Activated naive CD8-positive, alpha-beta T cell (primary cell): ENCODE data around the gene PTPRN2.

Experiments used
- H3K27ac Mint-ChIP-seq: one replicate; pipeline ENCODE4 v1.8.0; 2021; ENCODE audit warnings: mixed read lengths
- H3K27me3 Mint-ChIP-seq: one replicate; pipeline ENCODE4 v1.8.0; 2021; ENCODE audit warnings: mixed read lengths
- H3K36me3 Mint-ChIP-seq: one replicate; pipeline ENCODE4 v1.8.0; 2021; ENCODE audit warnings: mixed read lengths
- H3K4me1 Mint-ChIP-seq: one replicate; pipeline ENCODE4 v1.8.0; 2021; ENCODE audit warnings: low read depth, mixed read lengths
- H3K4me3 Mint-ChIP-seq: one replicate; pipeline ENCODE4 v1.8.0; 2021; ENCODE audit warnings: mild to moderate bottlenecking, mixed read lengths
- H3K9me3 Mint-ChIP-seq: one replicate; pipeline ENCODE4 v1.8.0; 2021; ENCODE audit warnings: low read depth, mixed read lengths

PTPRN2 gene

DNA sequence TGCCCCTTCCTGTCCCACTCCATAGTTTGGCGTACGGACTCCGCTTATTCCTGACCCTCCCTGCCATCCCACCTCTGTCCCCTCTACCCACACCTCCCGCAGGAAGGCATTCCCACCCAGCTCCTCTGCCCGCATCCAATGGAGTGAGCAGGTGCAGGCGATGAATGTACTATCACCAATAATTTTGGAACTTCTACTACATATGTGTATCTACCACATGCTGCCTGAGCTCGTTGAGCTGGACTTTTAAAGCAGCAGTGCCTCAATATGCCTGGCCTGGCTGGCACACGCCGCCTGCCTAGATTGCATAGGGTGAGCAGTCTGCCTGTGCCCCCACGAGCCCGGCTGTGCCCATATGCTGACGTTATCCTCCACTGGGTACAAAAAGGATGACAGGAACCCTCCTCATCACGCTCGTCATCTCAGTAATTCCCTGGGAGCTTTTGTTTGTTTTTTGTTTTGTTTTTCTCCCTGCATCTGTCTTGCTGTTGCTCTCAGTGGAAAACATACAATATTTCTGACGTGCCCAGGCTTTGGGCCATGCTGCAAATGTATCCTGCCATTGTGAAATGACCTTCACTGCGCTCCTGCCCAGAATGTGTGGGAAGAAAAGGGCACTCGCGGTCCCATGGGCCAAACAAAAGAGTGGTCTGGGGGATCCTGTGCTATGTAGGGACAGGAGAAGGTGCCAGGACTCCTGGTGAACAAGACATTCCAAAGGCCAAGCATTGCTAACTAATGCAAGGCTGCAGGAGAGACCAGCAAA is 302.8 kb downstream of the PTPRN2 start:
- no peak overlapping the region for H3K27ac Mint-ChIP-seq
- no peaks in the 10 kb centered on the region for H3K4me1 Mint-ChIP-seq
- H3K27me3 Mint-ChIP-seq, result no peaks in the 10 kb centered on the region
- peaks cover 24% of the 10 kb centered on the region for H3K9me3 Mint-ChIP-seq
- H3K4me3 Mint-ChIP-seq, result no peak overlapping the region
- peaks cover 4% of the 10 kb centered on the region for H3K36me3 Mint-ChIP-seq

DNA sequence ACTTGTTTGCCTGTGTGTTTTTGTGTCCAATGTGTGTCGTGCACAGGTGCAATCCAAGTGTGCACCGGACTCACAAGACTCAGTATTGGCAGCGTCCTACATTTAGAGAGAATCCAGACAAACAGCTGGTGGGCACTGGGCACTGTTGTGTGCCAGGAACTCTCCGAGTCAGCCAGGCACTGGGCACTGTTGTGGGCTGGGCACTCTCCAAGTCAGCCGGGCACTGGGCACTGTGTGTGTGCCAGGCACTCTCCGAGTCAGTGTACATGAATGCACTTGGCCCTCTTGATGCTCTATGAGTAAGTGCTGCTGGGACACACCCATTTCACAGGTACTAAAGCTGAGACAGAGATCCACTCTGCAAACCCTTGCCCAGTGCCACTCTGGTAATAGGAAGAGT is 303.5 kb downstream of the PTPRN2 start:
- Mint-ChIP-seq H3K4me3 (no peak overlapping the region), H3K4me1 (no peaks in the 10 kb centered on the region), H3K27me3 (no peaks in the 10 kb centered on the region), H3K36me3 (no peaks in the 10 kb centered on the region), H3K9me3 (peaks cover 19% of the 10 kb centered on the region), H3K27ac (no peak overlapping the region)

DNA sequence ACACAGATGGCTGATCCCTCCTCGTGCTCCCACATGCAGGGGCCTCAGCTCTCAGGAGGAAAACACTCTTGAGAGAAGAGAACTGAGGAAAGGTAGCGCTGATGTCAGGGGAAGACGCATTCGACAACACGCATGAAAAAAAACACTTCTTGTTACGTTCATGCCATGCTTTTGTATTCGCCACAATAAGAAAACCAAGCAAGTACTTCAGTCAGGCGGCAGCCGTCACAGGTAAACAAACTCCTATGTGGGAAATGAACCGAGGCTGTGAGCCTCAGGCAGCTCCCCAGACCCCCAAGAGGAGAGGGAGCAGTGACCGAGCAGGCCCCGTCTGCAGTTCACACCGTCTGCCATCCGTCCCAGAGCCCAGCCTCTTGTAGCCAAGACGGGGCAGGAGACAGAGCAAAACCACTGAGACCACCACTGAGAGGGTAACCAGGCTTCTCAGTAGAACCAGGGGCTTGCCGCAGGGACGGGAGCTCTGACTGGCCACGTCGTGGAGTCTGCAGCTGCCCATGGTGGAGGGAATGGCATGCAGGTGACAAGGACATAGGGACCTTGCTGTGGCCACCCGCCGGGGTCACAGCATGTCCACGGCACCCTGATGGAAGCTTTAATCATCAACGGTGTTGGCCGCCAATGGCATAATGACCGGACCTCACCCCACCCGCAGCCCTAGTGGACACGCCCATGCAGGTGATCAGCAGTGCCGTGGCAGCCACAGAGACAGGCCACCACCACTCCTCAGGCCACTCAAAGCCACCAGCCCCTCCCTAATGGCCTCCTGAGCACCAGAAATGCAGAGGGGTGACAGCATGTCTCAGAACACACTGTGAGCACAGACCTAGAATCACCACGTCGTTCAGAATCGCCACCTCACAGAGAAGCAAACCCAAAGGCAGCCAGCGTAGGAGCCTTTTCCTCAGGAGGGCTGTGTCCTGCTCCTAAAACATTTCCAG is 304.3 kb downstream of the PTPRN2 start:
- Mint-ChIP-seq H3K4me1 (no peaks in the 10 kb centered on the region), H3K27me3 (no peaks in the 10 kb centered on the region), H3K9me3 (peaks cover 11% of the 10 kb centered on the region), H3K4me3 (no peak overlapping the region), H3K27ac (no peak overlapping the region), H3K36me3 (no peaks in the 10 kb centered on the region)

DNA sequence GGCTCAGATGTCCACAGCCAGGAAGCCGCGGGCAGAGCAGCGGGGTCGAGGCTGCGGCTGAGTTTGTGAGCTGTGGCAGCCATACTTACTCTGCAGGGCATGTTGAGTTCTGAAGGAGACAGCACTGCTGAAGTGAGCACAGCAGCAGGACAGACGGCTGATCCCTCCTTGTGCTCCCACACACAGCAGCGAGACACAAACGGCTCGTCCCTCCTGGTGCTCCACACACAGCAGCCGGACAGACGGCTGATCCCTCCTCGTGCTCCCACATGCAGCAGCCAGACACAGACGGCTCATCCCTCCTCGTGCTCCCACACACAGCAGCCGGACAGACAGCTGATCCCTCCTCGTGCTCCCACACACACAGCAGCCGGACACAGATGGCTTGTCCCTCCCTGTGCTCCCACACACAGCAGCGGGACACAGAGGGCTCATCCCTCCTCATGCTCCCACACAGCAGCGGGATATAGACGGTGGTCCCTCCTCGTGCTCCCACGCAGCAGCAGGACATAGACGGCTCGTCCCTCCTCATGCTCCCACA is 305.1 kb downstream of the PTPRN2 start:
- H3K36me3 Mint-ChIP-seq, result no peaks in the 10 kb centered on the region
- H3K27me3 Mint-ChIP-seq, result no peaks in the 10 kb centered on the region
- H3K9me3 Mint-ChIP-seq, result peaks cover 8% of the 10 kb centered on the region
- no peak overlapping the region for H3K27ac Mint-ChIP-seq
- no peak overlapping the region for H3K4me3 Mint-ChIP-seq
- H3K4me1 Mint-ChIP-seq, result no peaks in the 10 kb centered on the region

DNA sequence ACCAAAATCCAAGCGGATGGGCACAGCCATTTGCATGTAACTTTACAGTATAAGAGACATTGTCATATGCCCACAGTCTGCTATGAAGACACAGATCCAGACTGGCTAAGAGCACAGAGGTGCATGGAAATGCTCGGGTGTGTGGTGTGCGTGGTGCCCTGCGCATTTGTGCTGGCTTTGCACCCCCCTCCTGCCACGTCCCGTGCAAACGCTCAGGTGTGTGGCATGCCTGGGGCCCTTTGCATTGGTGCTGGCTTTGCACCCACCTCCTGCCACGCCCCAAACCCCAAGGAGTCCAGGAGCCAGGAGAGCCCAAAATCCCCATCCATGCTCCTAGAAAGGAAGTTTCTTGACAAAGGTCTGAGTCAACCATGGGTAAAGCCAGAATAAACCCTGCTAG is 306.2 kb downstream of the PTPRN2 start:
- no peaks in the 10 kb centered on the region for H3K27me3 Mint-ChIP-seq
- H3K4me3 Mint-ChIP-seq, result no peak overlapping the region
- no peak overlapping the region for H3K27ac Mint-ChIP-seq
- H3K9me3 Mint-ChIP-seq, result peaks cover 4% of the 10 kb centered on the region
- no peaks in the 10 kb centered on the region for H3K4me1 Mint-ChIP-seq
- H3K36me3 Mint-ChIP-seq, result no peaks in the 10 kb centered on the region

DNA sequence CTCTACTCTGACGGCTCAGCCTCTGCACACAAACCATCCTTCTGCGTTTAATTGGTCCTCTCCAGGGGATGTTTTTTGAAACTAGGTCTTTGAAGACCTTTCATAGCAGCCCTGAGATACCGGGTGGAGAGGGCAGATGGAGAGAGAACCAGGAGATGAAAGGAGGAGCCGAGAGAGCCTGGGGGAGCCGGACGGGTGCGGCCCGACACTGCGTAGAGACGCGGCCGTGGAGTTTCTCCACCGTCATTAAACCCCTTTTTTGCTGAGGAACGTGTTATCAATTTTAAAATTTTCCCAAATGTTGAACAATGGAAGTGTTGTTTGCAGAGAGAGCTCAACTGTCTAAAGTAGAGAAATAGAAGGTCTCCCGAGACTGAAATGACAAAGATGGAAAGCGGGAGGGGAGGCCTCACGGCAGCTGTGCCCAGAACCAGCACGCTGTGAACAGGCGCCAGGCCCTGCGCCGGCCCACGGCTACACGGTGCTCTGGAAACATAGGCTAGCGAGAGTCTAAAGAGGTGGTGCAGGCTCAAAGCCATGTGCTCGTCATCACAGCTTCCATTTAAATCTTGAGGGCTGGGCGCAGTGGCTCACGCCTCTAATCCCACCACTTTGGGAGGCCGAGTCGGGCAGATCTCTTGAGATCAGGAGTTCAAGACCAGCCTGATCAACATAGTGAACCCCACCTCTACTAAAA is 307.0 kb downstream of the PTPRN2 start:
- no peaks in the 10 kb centered on the region for H3K27me3 Mint-ChIP-seq
- no peak overlapping the region for H3K27ac Mint-ChIP-seq
- no peaks in the 10 kb centered on the region for H3K36me3 Mint-ChIP-seq
- H3K4me3 Mint-ChIP-seq, result no peak overlapping the region
- H3K4me1 Mint-ChIP-seq, result no peaks in the 10 kb centered on the region
- no peaks in the 10 kb centered on the region for H3K9me3 Mint-ChIP-seq

DNA sequence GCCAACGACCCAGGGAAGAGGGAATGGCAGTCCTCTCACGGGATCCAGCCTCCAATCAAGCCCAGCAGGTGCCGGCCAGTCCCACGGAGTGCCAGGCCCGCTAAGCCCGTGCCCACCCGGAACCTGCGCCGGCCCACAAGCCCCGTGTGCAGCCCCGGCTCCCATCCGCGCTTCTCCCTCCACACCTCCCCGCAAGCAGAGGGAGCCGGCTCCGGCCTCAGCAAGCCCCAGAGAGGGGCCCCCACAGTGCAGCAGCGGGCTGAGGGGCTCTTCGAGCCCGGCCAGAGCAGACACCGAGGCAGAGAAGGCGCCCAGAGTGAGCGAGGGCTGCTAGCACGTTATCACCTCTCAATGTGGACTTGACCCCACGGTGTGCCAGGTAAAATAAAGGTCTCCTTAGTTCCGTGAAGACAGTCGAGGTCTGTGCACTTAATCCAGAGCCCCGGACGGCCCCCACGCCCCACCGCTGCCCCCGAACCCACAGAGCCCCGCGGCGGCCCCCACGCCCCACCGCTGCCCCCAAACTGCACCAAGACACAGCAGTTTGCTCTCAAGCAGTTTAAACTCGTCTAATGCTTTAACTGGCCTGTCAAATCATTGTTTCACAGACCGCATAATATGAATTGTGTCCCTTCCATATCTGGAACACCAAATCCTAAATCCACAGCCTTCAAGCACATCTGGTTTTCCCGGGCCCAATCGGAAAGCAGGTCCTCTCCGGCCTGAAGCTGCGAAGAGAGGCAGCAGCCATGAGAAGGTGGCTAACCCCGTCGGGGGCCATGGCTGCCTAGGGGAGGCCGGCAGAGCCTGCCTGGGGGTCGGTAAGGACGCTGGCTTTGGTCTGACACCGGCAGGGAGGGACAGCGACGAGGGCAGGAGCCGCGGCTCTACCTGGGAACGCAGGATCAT is 307.8 kb downstream of the PTPRN2 start:
- Mint-ChIP-seq H3K27me3 (no peaks in the 10 kb centered on the region), H3K36me3 (no peaks in the 10 kb centered on the region), H3K4me1 (no peaks in the 10 kb centered on the region), H3K4me3 (no peak overlapping the region), H3K27ac (no peak overlapping the region), H3K9me3 (no peaks in the 10 kb centered on the region)

DNA sequence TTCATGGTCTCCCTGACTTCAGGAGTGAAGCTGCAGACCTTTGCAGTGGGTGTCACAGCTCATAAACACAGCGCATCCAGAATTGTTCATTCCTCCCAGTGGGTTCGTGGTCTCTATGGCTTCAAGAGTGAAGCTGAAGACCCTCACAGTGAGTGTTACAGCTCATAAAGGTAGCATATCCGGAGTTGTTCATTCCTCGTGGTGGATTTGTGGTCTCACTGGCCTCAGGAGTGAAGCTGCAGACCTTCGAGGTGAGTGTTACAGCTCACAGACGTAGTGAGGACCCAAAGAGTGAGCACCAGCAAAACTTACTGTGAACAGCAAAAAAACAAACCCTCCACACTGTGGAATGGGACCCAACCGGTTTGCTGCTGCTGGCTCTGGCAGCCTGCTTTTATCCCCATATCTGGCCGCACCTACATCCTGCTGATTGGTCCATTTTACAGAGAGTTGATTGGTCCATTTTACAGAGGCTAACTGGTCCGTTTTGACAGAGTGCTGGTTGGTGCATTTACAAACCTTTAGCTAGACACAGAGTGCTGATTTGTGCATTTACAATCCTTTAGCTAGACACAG is 308.8 kb downstream of the PTPRN2 start:
- Mint-ChIP-seq H3K4me3 (no peak overlapping the region), H3K36me3 (no peaks in the 10 kb centered on the region), H3K4me1 (no peaks in the 10 kb centered on the region), H3K9me3 (no peaks in the 10 kb centered on the region), H3K27ac (no peak overlapping the region), H3K27me3 (no peaks in the 10 kb centered on the region)

DNA sequence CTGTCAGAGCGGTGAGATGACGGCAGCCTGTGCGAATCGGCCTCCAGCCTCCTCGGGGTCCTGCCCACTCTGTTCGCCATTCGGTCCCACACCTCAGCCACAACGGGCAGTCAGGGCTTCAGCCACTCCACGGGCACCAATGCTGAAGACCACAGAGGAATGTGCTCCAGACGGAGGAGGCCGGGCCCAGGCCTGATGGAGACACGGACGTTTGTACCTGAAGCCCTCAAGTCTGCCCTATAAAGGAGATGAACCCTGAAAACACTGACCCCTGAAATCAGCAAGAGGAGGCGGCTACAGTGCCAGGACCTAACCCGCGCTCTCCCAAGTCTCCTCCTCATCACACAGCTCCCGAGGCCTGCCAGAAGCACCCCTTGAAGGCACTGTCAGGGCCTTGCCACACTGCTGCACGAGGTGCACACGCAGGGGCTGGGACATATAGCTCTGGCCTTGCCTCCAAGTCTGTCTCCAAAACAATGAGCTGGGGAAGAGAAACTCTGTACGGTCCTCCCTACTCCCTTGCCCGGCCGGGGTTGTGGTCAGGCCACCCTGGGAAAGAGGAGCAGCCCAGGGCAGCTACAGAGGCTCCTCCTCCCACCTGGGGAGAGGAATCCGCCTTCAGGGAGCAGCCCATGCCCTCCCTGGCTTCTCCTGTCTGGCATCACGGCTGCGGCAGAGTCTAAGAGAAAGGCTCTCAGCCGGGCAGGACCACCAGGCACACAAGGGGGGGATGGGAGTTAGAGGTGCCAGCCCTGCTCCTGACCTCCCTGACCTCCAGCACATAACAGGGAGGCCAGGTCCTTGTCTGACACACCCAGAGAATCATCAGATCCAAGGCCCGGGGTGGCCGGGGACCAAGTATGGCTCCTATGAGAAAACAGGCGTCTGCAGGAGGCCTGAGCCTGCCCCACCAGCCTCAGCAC is 310.1 kb downstream of the PTPRN2 start:
- H3K4me1 Mint-ChIP-seq, result no peaks in the 10 kb centered on the region
- no peaks in the 10 kb centered on the region for H3K27me3 Mint-ChIP-seq
- no peak overlapping the region for H3K27ac Mint-ChIP-seq
- H3K9me3 Mint-ChIP-seq, result no peaks in the 10 kb centered on the region
- no peak overlapping the region for H3K4me3 Mint-ChIP-seq
- no peaks in the 10 kb centered on the region for H3K36me3 Mint-ChIP-seq

DNA sequence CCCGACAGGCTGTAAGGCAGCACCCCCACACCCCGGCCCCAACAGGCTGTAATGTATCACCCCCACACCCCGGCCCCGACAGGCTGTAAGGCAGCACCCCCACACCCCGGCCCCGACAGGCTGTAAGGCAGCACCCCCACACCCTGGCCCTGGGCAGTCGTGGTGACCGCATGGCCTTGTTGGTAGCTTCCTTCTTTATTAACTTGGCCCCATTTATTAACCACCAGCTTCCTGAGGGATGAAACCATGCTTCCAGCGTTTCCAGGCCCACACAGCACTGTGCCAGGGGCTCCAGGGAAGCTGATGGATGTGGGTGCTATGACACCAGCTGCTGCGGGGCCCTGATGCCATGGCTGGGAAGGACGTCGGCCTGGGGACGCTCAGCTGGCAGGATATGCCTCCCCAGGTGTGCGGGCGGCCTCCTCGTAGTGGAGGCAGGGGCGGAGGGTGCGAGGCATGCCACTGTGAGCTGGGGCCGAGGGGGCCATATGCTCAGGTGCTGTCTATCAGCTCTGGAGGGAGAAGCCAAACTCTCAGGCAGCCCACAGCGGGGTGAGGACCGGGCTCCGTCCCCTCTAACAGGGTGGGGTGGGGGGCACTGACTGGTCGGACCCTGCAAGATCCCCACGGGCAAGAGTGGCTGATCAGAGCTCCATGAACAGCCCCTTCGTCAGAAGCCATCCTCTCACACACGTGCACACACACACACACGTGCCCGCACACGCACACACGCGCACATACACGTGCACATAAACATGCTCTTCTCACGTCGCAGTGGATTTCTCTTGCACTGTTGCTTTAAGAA is 311.0 kb downstream of the PTPRN2 start:
- no peaks in the 10 kb centered on the region for H3K4me1 Mint-ChIP-seq
- no peak overlapping the region for H3K27ac Mint-ChIP-seq
- no peaks in the 10 kb centered on the region for H3K27me3 Mint-ChIP-seq
- H3K9me3 Mint-ChIP-seq, result no peaks in the 10 kb centered on the region
- H3K36me3 Mint-ChIP-seq, result no peaks in the 10 kb centered on the region
- H3K4me3 Mint-ChIP-seq, result no peak overlapping the region

DNA sequence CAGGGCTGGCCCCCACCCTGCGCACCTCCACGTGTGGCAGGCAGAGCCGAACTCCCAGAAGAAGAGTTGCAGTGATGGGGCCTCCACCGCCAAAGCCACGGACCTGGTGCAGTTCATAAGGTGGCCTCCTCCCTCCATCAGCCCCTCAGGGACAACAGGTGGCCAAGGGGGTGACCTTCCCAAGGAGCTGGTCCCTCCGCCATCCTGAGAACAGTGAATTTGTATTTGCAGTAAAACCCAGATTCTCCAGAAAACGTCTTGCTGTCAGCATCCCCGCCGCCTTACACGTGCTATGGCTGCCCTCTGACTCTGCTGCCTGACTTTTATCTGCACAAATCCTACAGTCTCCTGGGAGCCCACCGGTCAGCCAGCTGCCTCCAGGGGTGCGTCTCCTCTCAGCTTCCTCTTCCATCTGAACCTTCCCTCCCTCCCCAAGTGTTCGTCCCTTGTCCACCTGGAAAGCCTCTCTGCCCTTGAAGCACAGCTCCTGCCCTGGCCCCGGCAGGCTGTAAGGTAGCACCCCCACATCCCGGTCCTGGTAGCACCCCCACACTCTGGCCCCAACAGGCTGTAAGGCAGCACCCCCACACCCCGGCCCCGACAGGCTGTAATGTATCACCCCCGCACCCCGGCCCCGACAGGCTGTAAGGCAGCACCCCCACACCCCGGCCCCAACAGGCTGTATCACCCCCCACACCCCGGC is 311.8 kb downstream of the PTPRN2 start:
- no peaks in the 10 kb centered on the region for H3K36me3 Mint-ChIP-seq

DNA sequence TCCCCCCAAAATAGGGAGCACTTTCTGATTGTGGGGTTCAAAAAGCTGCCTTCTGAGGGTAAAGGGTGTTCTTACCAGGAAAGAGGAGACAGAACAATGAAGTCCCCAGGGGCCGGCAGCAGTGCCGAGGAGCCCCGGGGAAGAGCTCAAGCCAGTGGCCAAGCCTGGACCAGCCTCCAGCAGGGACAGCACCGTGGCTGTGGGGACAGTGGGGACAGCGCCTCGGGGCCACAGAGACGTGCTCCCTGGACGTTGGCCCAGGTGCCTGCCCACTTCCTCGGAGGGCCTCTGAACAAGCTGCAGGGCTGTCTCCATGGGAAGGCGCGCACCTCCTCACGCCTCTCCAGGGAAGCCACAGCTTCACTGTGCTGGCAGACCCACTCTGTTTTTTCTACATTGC is 312.6 kb downstream of the PTPRN2 start:
- no peak overlapping the region for H3K27ac Mint-ChIP-seq
- no peaks in the 10 kb centered on the region for H3K27me3 Mint-ChIP-seq
- H3K36me3 Mint-ChIP-seq, result no peaks in the 10 kb centered on the region
- H3K9me3 Mint-ChIP-seq, result no peaks in the 10 kb centered on the region
- no peaks in the 10 kb centered on the region for H3K4me1 Mint-ChIP-seq
- H3K4me3 Mint-ChIP-seq, result no peak overlapping the region

More for the DNA sequence above, 311.8 kb downstream of the PTPRN2 start:
- Mint-ChIP-seq H3K27me3 (no peaks in the 10 kb centered on the region), H3K4me1 (no peaks in the 10 kb centered on the region), H3K4me3 (no peak overlapping the region), H3K27ac (no peak overlapping the region), H3K9me3 (no peaks in the 10 kb centered on the region)
